SK-N-SH (cell line): ENCODE data around the gene TAC4. TPM values are rescaled to one million over a fixed set of nuclear protein-coding genes. Genes with fewer than 3 reads are reported as not detected.

Experiments used
- CTCF ChIA-PET: fragments of 300-600, 350-600 bp; formaldehyde crosslinking; extraction: SDS; loops from one replicate; lab custom pipeline; 2021; lab: Yijun Ruan, JAX
- POLR2A ChIA-PET: fragments of 350-600 bp; sonication (Branson Sonifier 250); formaldehyde crosslinking; extraction: SDS; loops from one replicate; lab custom pipeline; 2020; ENCODE audit warnings: antibody characterized with exemption, inconsistent platforms; lab: Yijun Ruan, JAX
- DNase-seq: peaks from one replicate; pipeline ENCODE4 v3.0.0; 2012
- H2AFZ ChIP-seq: fragments of 200-600 bp; sonication (generic); 2 replicates; pipeline ENCODE4 v1.8.1; 2016; ENCODE audit warnings: antibody characterized with exemption, mild to moderate bottlenecking, low read depth
- H3F3A ChIP-seq: fragments of 200-600 bp; sonication (generic); replicated peaks from 2 replicates; pipeline ENCODE3; 2016; ENCODE audit warnings: antibody characterized with exemption, mild to moderate bottlenecking; ENCODE audit not compliant: insufficient read depth
- H3K27ac ChIP-seq, 2 experiments: fragments of 200-500 bp in 1 of 2; fragments of 200-600 bp in 1 of 2; sonication (Bioruptor generic) in 1 of 2; sonication (generic), shearing (Covaris generic) in 1 of 2; 2 replicates each; pipeline versions ENCODE4 v1.5.1 to v1.6.1; 2014 to 2016; ENCODE audit warnings: low read depth in 2 of 2, inconsistent platforms in 1 of 2, low read length in 1 of 2, mild to moderate bottlenecking in 1 of 2, mixed read lengths in 1 of 2
- H3K27me3 ChIP-seq: fragments of 200-600 bp; sonication (generic), shearing (Covaris generic); 2 replicates; pipeline ENCODE4 v1.6.1; 2016; ENCODE audit warnings: mixed run types; ENCODE audit not compliant: insufficient read depth
- H3K36me3 ChIP-seq, 2 experiments: fragments of 200-500 bp in 1 of 2; fragments of 200-600 bp in 1 of 2; sonication (Bioruptor generic) in 1 of 2; sonication (generic) in 1 of 2; replicated peaks in 1 of 2; 2 replicates each; pipeline versions ENCODE3 to v1.5.1; 2014 to 2016; ENCODE audit warnings: low read length in 1 of 2, mild to moderate bottlenecking in 1 of 2; ENCODE audit not compliant: insufficient read depth in 2 of 2, control insufficient read depth in 1 of 2
- H3K4me1 ChIP-seq, 2 experiments: fragments of 200-500 bp in 1 of 2; fragments of 200-600 bp in 1 of 2; sonication (Bioruptor generic) in 1 of 2; sonication (generic), shearing (Covaris generic) in 1 of 2; 2 replicates each; pipeline versions ENCODE4 v1.5.1 to v1.6.1; 2014 to 2016; ENCODE audit warnings: low read depth in 1 of 2, low read length in 1 of 2, mixed run types in 1 of 2; ENCODE audit not compliant: insufficient read depth in 2 of 2, control insufficient read depth in 1 of 2
- H3K4me2 ChIP-seq: fragments of 200-600 bp; sonication (generic), shearing (Covaris generic); 2 replicates; pipeline ENCODE4 v1.6.1; 2017; ENCODE audit warnings: mixed run types
- H3K4me3 ChIP-seq, 2 experiments: fragments of 200-500 bp in 1 of 2; fragments of 200-600 bp in 1 of 2; sonication (Bioruptor generic) in 1 of 2; sonication (generic), shearing (Covaris generic) in 1 of 2; 2 replicates each; pipeline versions ENCODE4 v1.5.1 to v1.8.1; 2014 to 2016; ENCODE audit warnings: low read depth in 2 of 2, inconsistent platforms in 1 of 2, low read length in 1 of 2, mild to moderate bottlenecking in 1 of 2, mixed read lengths in 1 of 2, moderate library complexity in 1 of 2
- H3K79me2 ChIP-seq: fragments of 200-600 bp; sonication (generic); 2 replicates; pipeline ENCODE4 v1.8.1; 2017; ENCODE audit warnings: mild to moderate bottlenecking; ENCODE audit not compliant: insufficient read depth
- H3K9ac ChIP-seq: fragments of 200-600 bp; sonication (generic); 2 replicates; pipeline ENCODE4 v1.6.1; 2017; ENCODE audit warnings: mixed run types
- H3K9me2 ChIP-seq: fragments of 200-600 bp; sonication (generic); 2 replicates; pipeline ENCODE4 v1.6.1; 2017; ENCODE audit warnings: mixed run types
- H3K9me3 ChIP-seq: fragments of 200-600 bp; sonication (generic); 2 replicates; pipeline ENCODE4 v1.6.1; 2017; ENCODE audit warnings: mixed run types, mild to moderate bottlenecking, moderate library complexity
- H4K20me1 ChIP-seq: fragments of 200-600 bp; sonication (generic); 2 replicates; pipeline ENCODE4 v1.6.1; 2017; ENCODE audit warnings: mild to moderate bottlenecking, mixed run types; ENCODE audit not compliant: insufficient read depth
- CHD2 ChIP-seq: fragments of 150-350 bp; IDR thresholded peaks from 2 replicates; pipeline ENCODE4 v1.6.1; 2018; ENCODE audit warnings: low read length; ENCODE audit not compliant: partially characterized antibody
- ELF1 ChIP-seq: IDR thresholded peaks from 2 replicates; pipeline ENCODE4 v1.4.0; 2012
- FOXM1 ChIP-seq: IDR thresholded peaks from 2 replicates; pipeline ENCODE4 v1.4.0; 2012; ENCODE audit warnings: low read depth, mild to moderate bottlenecking
- GATA2 ChIP-seq: sonication (generic); formaldehyde crosslinking; IDR thresholded peaks from 2 replicates; pipeline ENCODE4 v1.5.0; 2020; ENCODE audit warnings: mild to moderate bottlenecking, missing genetic modification reagents
- RXRA ChIP-seq: IDR thresholded peaks from 2 replicates; pipeline ENCODE4 v1.4.0; 2012; ENCODE audit warnings: low read depth, mild to moderate bottlenecking, borderline replicate concordance
- WGBS: methylation state at CpG from one replicate; pipeline ENCODE4 v1.1.6; 2017; ENCODE audit warnings: low lambda C conversion rate; 5-methylcytosine and 5-hydroxymethylcytosine counted together
- polyA plus RNA-seq, 3 experiments: library from polyadenylated mRNA; depleted of rRNA; stranded (reverse); fragments of >200 nt; gene quantifications; 2 replicates each; pipeline ENCODE4 v1.2.3, GENCODE V29; 2012
- TF ChIP-seq, protein P1 (sequence below): IDR thresholded peaks from 2 replicates; pipeline ENCODE4 v1.4.0; 2012; ENCODE audit warnings: low read depth, borderline replicate concordance
- TF ChIP-seq, protein P2 (sequence below): IDR thresholded peaks from 2 replicates; pipeline ENCODE4; 2012
- TF ChIP-seq, protein P3 (sequence below): IDR thresholded peaks from 2 replicates; pipeline ENCODE4 v1.6.1; 2012; ENCODE audit warnings: mild to moderate bottlenecking, low read depth, low read length, moderate library complexity
- TF ChIP-seq, protein P4 (sequence below): IDR thresholded peaks from 2 replicates; pipeline ENCODE4 v1.4.0; 2012; ENCODE audit warnings: low read depth
- TF ChIP-seq, protein P5 (sequence below): fragments of 150-350 bp; IDR thresholded peaks from 2 replicates; pipeline ENCODE4 v1.6.1; 2017; ENCODE audit warnings: antibody characterized with exemption, low read length, low read depth, borderline replicate concordance
- TF ChIP-seq, protein P6 (sequence below): IDR thresholded peaks from 2 replicates; pipeline ENCODE4 v1.4.0; 2012; ENCODE audit warnings: low read depth, borderline replicate concordance

The TAC4 gene
- polyA plus RNA-seq, 1 of the 3 experiments (the other 2 are of a cell fraction), result not detected

DNA sequence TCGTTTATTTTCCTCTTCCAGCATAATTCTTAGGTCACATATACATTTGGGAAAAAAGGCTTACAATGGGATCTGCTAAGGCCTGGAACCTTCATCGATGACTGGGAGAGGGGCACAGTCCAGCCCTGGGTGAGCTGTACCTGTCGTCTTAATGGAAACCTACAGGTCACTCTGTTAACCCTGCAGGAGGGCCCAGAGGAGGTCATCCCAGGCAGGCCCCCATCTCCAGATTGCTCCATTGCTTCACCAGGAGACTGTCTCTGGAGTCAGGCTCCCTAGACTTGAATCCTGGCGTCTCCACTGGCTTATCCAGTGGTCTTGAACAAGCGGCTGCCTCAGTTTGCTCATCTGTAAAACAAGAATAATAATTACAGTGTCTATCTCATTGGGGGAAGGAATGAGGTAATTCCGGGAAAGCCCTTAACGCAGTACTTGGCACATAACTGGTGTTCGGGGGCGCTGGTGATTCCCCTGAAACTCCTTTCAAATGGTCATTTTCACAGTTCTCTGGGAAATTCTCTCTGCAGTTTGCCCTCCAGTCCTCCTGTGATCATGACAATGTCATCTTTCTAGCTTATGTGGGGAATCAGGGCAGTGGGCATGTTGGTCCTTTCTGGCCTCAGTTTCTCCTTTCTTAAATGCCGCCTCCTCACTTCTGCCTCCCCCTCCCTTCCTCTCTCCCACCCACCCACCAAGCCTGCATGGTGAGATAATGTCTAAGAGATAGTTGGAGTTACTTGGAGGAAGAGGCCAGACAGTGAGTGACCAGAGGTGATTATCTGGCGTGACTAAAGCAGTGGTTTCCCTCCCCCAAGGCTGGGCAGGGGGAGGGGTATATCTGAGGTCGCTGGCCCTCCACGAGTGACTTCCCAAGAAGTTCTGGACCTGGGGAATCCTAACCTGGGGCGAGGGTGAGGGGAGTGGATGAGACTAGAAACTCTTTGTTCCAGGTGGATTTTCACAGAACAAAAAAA, 31.3 kb upstream of the TAC4 start:
- Histone ChIP-seq H3K9me3 (no peaks in the 10 kb centered on the region), H3F3A (peaks cover 3% of the 10 kb centered on the region), H3K27me3 (peaks cover 75% of the 10 kb centered on the region), H3K9ac (no peak overlapping the region), H4K20me1 (no peaks in the 10 kb centered on the region), H3K27ac (no peak overlapping the region), H3K79me2 (no peaks in the 10 kb centered on the region), H3K4me1 (peaks cover 0 to 9% of the 10 kb centered on the region in 2 experiments; a peak in 1 of 4 replicates), H3K4me2 (no peak overlapping the region), H3K9me2 (no peaks in the 10 kb centered on the region)
- ChIA-PET POLR2A (no interaction called here), CTCF (interaction anchor here (0.7 to 40.4 kb wide), 18 partner anchors 10 to 143 kb away, joined by 3 to 1665 read pairs (median 14); partner anchors contain the start of gene DLX3)
- DNase-seq, result no peak
- WGBS, result 24% methylated on average over 14 of the region's 14 CpGs
- TF ChIP-seq CHD2, result no peak
- TF ChIP-seq, all 33 proteins: peak for 0
- H2AFZ ChIP-seq, result no peak overlapping the region
- H3K36me3 ChIP-seq, result no peaks in the 10 kb centered on the region
- H3K4me3 ChIP-seq, result no peak overlapping the region

DNA sequence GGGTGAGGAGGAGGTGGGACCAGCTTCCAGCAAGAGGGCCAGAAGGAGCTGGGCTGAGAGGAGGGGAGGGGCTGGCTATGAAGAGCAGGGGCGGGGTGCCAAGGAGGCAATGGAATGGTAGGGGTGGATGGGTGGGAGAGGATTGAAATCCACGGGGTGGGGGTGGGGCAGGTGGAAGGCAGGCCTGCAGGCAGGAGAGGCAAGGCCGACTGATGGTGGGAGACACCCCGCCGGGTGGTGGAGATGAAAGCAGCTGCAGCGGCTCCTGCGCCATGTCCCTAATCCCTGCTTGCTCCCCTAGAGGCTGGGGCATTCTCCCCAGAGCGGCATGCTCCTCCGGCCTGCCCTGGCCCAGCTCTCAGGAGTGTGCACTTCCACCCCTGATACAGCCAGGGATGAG, 27.8 kb upstream of the TAC4 start:
- no peak overlapping the region for H3K4me2 ChIP-seq
- H3K27ac ChIP-seq, result no peak overlapping the region
- H3K9ac ChIP-seq, result no peak overlapping the region
- no peaks in the 10 kb centered on the region for H3K9me3 ChIP-seq
- DNase-seq, result no peak
- H3K79me2 ChIP-seq, result no peaks in the 10 kb centered on the region
- ChIA-PET CTCF (interaction anchor here (0.6 to 40.4 kb wide), 9 partner anchors 14 to 308 kb away, joined by 3 to 1665 read pairs (median 9); partner anchors contain the start of gene DLX3), POLR2A (no interaction called here)
- WGBS, result 64% methylated on average over 9 of the region's 9 CpGs
- H3K36me3 ChIP-seq, result no peaks in the 10 kb centered on the region
- no peaks in the 10 kb centered on the region for H4K20me1 ChIP-seq
- no peaks in the 10 kb centered on the region for H3K9me2 ChIP-seq
- H3K4me1 ChIP-seq, result peaks cover 0 to 3% of the 10 kb centered on the region in 2 experiments; a peak in 1 of 4 replicates
- no peaks in the 10 kb centered on the region for H3F3A ChIP-seq
- no peak overlapping the region for H2AFZ ChIP-seq
- TF ChIP-seq, protein P1, sequence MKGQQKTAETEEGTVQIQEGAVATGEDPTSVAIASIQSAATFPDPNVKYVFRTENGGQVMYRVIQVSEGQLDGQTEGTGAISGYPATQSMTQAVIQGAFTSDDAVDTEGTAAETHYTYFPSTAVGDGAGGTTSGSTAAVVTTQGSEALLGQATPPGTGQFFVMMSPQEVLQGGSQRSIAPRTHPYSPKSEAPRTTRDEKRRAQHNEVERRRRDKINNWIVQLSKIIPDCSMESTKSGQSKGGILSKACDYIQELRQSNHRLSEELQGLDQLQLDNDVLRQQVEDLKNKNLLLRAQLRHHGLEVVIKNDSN, result no peak
- TF ChIP-seq, protein P2, sequence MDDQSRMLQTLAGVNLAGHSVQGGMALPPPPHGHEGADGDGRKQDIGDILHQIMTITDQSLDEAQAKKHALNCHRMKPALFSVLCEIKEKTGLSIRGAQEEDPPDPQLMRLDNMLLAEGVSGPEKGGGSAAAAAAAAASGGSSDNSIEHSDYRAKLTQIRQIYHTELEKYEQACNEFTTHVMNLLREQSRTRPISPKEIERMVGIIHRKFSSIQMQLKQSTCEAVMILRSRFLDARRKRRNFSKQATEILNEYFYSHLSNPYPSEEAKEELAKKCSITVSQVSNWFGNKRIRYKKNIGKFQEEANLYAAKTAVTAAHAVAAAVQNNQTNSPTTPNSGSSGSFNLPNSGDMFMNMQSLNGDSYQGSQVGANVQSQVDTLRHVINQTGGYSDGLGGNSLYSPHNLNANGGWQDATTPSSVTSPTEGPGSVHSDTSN, result no peak
- TF ChIP-seq RXRA (no peak), ELF1 (no peak), FOXM1 (no peak), GATA2 (CRISPR knock-in tag) (no peak)
- TF ChIP-seq, protein P3, sequence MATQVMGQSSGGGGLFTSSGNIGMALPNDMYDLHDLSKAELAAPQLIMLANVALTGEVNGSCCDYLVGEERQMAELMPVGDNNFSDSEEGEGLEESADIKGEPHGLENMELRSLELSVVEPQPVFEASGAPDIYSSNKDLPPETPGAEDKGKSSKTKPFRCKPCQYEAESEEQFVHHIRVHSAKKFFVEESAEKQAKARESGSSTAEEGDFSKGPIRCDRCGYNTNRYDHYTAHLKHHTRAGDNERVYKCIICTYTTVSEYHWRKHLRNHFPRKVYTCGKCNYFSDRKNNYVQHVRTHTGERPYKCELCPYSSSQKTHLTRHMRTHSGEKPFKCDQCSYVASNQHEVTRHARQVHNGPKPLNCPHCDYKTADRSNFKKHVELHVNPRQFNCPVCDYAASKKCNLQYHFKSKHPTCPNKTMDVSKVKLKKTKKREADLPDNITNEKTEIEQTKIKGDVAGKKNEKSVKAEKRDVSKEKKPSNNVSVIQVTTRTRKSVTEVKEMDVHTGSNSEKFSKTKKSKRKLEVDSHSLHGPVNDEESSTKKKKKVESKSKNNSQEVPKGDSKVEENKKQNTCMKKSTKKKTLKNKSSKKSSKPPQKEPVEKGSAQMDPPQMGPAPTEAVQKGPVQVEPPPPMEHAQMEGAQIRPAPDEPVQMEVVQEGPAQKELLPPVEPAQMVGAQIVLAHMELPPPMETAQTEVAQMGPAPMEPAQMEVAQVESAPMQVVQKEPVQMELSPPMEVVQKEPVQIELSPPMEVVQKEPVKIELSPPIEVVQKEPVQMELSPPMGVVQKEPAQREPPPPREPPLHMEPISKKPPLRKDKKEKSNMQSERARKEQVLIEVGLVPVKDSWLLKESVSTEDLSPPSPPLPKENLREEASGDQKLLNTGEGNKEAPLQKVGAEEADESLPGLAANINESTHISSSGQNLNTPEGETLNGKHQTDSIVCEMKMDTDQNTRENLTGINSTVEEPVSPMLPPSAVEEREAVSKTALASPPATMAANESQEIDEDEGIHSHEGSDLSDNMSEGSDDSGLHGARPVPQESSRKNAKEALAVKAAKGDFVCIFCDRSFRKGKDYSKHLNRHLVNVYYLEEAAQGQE, result no peak
- TF ChIP-seq, protein P4, sequence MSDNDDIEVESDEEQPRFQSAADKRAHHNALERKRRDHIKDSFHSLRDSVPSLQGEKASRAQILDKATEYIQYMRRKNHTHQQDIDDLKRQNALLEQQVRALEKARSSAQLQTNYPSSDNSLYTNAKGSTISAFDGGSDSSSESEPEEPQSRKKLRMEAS, result no peak
- TF ChIP-seq, protein P5, sequence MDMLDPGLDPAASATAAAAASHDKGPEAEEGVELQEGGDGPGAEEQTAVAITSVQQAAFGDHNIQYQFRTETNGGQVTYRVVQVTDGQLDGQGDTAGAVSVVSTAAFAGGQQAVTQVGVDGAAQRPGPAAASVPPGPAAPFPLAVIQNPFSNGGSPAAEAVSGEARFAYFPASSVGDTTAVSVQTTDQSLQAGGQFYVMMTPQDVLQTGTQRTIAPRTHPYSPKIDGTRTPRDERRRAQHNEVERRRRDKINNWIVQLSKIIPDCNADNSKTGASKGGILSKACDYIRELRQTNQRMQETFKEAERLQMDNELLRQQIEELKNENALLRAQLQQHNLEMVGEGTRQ, result no peak
- TF ChIP-seq, protein P6, sequence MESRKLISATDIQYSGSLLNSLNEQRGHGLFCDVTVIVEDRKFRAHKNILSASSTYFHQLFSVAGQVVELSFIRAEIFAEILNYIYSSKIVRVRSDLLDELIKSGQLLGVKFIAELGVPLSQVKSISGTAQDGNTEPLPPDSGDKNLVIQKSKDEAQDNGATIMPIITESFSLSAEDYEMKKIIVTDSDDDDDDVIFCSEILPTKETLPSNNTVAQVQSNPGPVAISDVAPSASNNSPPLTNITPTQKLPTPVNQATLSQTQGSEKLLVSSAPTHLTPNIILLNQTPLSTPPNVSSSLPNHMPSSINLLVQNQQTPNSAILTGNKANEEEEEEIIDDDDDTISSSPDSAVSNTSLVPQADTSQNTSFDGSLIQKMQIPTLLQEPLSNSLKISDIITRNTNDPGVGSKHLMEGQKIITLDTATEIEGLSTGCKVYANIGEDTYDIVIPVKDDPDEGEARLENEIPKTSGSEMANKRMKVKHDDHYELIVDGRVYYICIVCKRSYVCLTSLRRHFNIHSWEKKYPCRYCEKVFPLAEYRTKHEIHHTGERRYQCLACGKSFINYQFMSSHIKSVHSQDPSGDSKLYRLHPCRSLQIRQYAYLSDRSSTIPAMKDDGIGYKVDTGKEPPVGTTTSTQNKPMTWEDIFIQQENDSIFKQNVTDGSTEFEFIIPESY, result no peak
- no peak overlapping the region for H3K4me3 ChIP-seq
- H3K27me3 ChIP-seq, result peaks cover 46% of the 10 kb centered on the region
